Heart right ventricle (tissue), 16 donors: Measurements from ENCODE around the gene ECE2. TPM values are rescaled to one million over a fixed set of nuclear protein-coding genes. Genes with fewer than 3 reads are reported as not detected.
A peak's percentile ranks its signal among the peaks of the same experiment; 100 is the strongest.
"Not testable (repeated sequence)": the region's sequence is repeated elsewhere in the genome, so short reads cannot be mapped to it uniquely, and the experiment has no call there.

Experiments used
- ATAC-seq, 8 donors: fragments of 200-7000 bp; cut with Tn5 transposase; one replicate each; pipeline ENCODE4 v1.9.1; 2020; ENCODE audit warnings: mild to moderate bottlenecking in 8 of 8, moderate library complexity in 8 of 8, moderate number of reproducible peaks in 1 of 8
- DNase-seq, 2 donors: peaks; one replicate each; pipeline ENCODE4 v3.0.0-alpha.2; 2020
- H3K27ac ChIP-seq, 10 donors: fragments of 200-600 bp; sonication (generic) in 2 of 10; one replicate each; pipeline versions ENCODE4 v1.5.0 to v1.8.0; 2020 to 2022; ENCODE audit warnings: mild to moderate bottlenecking in 3 of 10
- H3K27me3 ChIP-seq, 7 donors: fragments of 200-600 bp; one replicate each; pipeline ENCODE4 v1.8.0; 2021 to 2022; ENCODE audit warnings: mild to moderate bottlenecking in 2 of 7
- H3K36me3 ChIP-seq, 9 donors: fragments of 200-600 bp; sonication (generic) in 1 of 9; one replicate each; pipeline versions ENCODE4 v1.5.0 to v1.8.0; 2020 to 2022; ENCODE audit warnings: mild to moderate bottlenecking in 2 of 9
- H3K4me1 ChIP-seq, 9 donors: fragments of 200-600 bp; sonication (generic) in 1 of 9; one replicate each; pipeline versions ENCODE4 v1.5.0 to v1.8.0; 2020 to 2022; ENCODE audit warnings: mild to moderate bottlenecking in 4 of 9
- H3K4me3 ChIP-seq, 10 donors: fragments of 200-600 bp; sonication (generic) in 2 of 10; one replicate each; pipeline versions ENCODE4 v1.5.0 to v1.8.0; 2020 to 2022; ENCODE audit warnings: mild to moderate bottlenecking in 7 of 10, moderate library complexity in 2 of 10
- H3K9me3 ChIP-seq, 11 donors: fragments of 200-600 bp in 10 of 11; sonication (generic) in 2 of 11; one replicate each; pipeline versions ENCODE4 v1.5.0 to v1.8.0; 2013 to 2022; ENCODE audit warnings: mild to moderate bottlenecking in 2 of 11, control low read depth in 1 of 11, moderate library complexity in 1 of 11
- WGBS, 2 donors: extraction: QIAGEN DNeasy Blood & Tissue Kit; methylation state at CpG; one replicate each; pipeline ENCODE4 v1.1.7; 2013; ENCODE audit warnings: inconsistent platforms in 1 of 2; 5-methylcytosine and 5-hydroxymethylcytosine counted together
- intact Hi-C, 10 donors: fragments of 100-400 bp; cut with DNase I; formaldehyde crosslinking; loops; one replicate each; pipeline versions ENCODE4 v1.11.1 to v1.14.2; 2022
- polyA plus RNA-seq, 2 donors: library from polyadenylated mRNA; stranded (reverse); fragments of 200-250 nt; gene quantifications; one replicate each; pipeline ENCODE4 v1.2.3, GENCODE V29; 2013
- total RNA-seq, 10 donors: library from RNA; stranded (reverse); fragmentation: NEBNext Ultra II Directional in 3 of 10; extraction: Animal tissue kit (Norgen Biotek cat#: 25700) in 3 of 10; gene quantifications; one replicate each; pipeline versions ENCODE4 v1.2.1 to v1.2.4, GENCODE V29; 2021 to 2023
- TF ChIP-seq, protein P1 (sequence below), 9 donors: fragments of 200-600 bp; sonication (generic) in 2 of 9; IDR thresholded peaks; one replicate each; pipeline versions ENCODE4 v1.5.0 to v1.8.0; 2021 to 2022; ENCODE audit warnings: antibody characterized with exemption in 9 of 9, mild to moderate bottlenecking in 5 of 9, moderate library complexity in 1 of 9
- donor health status: Arrhythmogenic right ventricular cardiomyopathy.
- donor health status: ischemic (EF 13 %, LVEDD 7.1; RV severe dilation, severe dysfunction).
- donor health status: healthy with polysubstance abuse.
- donor health status: DM: no; HTN: yes; CAD: no.
- donor health status: DM: no; HTN: no; CAD: no.
- donor health status: ischemic (EF 25% LVEDD 6.9; RV normal size, moderate dysfunction).
- donor health status: ischemic (EF 25% LVEDD 5.7; RV mildly dilated, moderate dysfunction).
- donor health status: healthy.
- donor health status: DM: yes; HTN: yes; CAD: no.
- donor health status: Ischemic cardiomyopathy.
- donor health status: ischemic (EF 35%, LVEDD 5.7; RV mildly dilated, moderate dysfunction).
- donor health status: nonischemic (EF 11% LVEDD 7.7; RV severe dilation, severe dysfunction).
- donor health status: DM: yes; HTN: yes; CAD: no.
- donor health status: PGD.
- donor health status: ischemic (EF 29% LVEDD 5.4; RV normal size, mild dysfunction).
- donor health status: nonischemic (EF 23%, LVEDD 6.1; RV moderate dilation, normal function).

ECE2 gene
- total and polyA plus RNA-seq, 12 donors: 0.20 to 0.28 TPM; not detected in 10

DNA sequence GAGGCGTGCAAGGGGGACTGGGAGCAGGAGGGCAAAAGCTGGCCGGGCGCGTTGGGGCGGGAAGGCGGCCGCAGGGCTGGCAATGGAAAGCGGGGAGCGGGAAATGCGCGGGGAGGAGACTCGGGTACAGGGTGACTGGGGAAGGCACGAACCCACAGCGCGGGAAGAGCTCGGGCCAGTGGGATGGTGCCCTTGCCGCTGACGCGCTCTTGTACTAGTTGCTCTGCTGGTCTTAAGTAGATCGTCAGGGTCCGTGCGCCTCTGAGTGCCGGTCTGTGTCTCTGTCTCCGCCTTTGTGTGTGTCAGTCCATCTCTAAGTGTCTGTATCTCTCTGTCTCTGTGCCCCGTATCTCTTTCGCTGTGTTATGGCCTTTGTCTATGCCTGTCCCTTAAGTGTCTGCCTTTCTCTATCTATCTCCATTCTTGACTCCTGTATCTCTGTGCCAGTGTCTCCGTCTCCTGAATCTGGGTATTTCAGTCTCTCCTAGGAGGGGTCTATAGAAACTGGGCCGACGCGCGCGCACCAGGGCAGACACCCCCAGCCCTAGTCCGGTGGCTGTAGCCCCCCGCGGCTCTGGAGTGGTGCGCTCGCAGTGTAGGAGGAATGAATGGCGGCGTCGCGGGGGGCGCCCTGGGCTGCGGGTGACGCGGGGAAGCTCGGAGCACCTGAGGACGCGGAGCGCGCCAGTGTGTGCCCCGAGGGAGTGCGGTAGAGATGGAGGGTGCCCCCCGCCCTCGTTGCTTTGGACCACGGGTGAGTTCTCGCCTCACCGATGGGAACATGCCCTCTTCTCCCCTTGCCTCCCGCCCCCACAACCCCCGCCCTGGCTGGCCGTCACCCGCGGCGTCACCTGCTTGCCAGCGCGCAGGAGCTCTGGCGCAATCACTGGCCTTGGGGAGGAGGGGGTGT is 13.7 kb upstream of the ECE2 start:
- Histone ChIP-seq H3K27ac (no peak overlapping the region), H3K9me3 (no peaks in the 10 kb centered on the region), H3K4me3 (peak overlapping the region; percentile 28 to 58 (median 53)), H3K27me3 (peaks cover 13 to 81% (median 75%) of the 10 kb centered on the region in 7 donors), H3K36me3 (no peaks in the 10 kb centered on the region), H3K4me1 (peaks cover 12 to 33% (median 26%) of the 10 kb centered on the region in 9 donors)
- DNase-seq (no peak), ATAC-seq (peak in 4 of 8 donors; percentile 12 to 37 (median 24))
- TF ChIP-seq, protein P1, sequence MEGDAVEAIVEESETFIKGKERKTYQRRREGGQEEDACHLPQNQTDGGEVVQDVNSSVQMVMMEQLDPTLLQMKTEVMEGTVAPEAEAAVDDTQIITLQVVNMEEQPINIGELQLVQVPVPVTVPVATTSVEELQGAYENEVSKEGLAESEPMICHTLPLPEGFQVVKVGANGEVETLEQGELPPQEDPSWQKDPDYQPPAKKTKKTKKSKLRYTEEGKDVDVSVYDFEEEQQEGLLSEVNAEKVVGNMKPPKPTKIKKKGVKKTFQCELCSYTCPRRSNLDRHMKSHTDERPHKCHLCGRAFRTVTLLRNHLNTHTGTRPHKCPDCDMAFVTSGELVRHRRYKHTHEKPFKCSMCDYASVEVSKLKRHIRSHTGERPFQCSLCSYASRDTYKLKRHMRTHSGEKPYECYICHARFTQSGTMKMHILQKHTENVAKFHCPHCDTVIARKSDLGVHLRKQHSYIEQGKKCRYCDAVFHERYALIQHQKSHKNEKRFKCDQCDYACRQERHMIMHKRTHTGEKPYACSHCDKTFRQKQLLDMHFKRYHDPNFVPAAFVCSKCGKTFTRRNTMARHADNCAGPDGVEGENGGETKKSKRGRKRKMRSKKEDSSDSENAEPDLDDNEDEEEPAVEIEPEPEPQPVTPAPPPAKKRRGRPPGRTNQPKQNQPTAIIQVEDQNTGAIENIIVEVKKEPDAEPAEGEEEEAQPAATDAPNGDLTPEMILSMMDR (IDR thresholded peaks at IDR 0.05): no peak
- WGBS, 2 donors: 1 to 3% methylated on average over 62 to 66 of the region's 66 CpGs
- intact Hi-C loops: no loop called here

DNA sequence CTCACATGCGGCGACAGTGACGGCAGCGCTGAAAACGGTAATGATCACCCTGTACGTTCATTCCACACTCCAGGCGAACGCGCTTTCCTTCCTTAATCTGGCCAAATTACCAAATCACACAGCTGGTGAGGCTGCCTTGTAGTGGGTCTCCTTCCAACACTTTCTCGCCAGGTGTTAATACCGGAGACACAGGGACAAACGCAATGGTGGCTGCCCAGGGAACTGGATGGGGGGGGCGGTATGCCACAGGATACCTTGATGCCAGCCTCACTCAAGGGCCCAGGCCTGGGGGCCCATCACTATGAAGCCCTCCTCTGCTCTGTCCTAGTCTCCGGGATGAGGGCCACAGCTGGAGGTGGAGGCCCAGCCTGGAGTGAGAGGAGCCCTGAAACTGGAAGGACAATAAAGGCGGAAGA is 13.1 kb upstream of the ECE2 start:
- H3K4me3 ChIP-seq: peak overlapping the region in 1 of 10 donors; percentile 58
- H3K27ac ChIP-seq: no peak overlapping the region
- peaks cover 13 to 82% (median 75%) of the 10 kb centered on the region in 7 donors for H3K27me3 ChIP-seq
- TF ChIP-seq, protein P1 (IDR thresholded peaks at IDR 0.05): no peak
- intact Hi-C loops: no loop called here
- peaks cover 12 to 33% (median 26%) of the 10 kb centered on the region in 9 donors for H3K4me1 ChIP-seq
- DNase-seq: no peak
- WGBS, 2 donors: 12 to 15% methylated on average over 15 of the region's 15 CpGs
- ATAC-seq: no peak
- no peaks in the 10 kb centered on the region for H3K9me3 ChIP-seq
- no peaks in the 10 kb centered on the region for H3K36me3 ChIP-seq

DNA sequence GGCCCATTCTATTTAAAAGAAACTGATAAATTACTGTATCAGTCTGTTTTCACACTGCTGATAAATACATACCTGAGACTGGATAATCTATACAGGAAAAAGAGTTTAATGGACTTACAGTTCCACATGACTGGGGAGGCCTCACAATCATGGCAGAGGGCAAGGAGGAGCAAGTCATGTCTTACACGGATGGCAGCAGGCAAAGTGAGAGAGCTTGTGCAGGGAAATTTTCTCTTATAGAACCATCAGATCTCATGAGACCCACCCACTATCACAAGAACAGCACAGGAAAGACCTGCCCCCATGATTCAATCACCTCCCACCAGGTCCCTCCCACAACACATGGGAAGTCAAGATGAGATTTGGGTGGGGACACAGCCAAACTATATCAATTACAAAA is 8.6 kb upstream of the ECE2 start:
- 78 to 82% methylated on average over 1 of the region's 1 CpG for WGBS, 2 donors
- H3K4me1 ChIP-seq, H3K27ac ChIP-seq, H3K36me3 ChIP-seq, H3K4me3 ChIP-seq, DNase-seq, H3K9me3 ChIP-seq, intact Hi-C loops, ATAC-seq: not testable (repeated sequence)
- H3K27me3 ChIP-seq: peaks cover 7 to 72% (median 63%) of the 10 kb centered on the region in 7 donors

DNA sequence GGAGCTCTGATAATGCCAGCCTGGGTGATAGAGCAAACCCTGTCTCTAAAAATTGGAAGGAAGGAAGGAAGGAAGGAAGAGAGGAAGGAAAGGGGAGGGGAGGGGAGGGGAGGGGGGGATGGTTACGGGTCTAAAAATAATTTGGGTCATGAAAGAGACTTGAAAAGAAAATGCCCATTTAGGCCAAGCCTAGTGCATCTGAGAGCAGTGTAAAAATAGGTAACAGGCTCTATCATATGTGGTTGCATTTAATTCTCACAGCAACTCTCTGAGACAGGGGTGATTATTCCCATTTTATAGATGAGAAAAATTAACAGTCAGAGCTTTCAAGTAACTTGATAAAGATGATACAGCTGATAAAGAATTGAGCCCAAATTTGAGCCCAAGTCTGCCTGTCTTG is 3.6 kb upstream of the ECE2 start:
- no peak overlapping the region for H3K27ac ChIP-seq
- no peak for DNase-seq
- 25 to 55% methylated on average over 1 of the region's 1 CpG for WGBS, 2 donors
- no peak for ATAC-seq
- intact Hi-C loops: no loop called here
- H3K9me3 ChIP-seq: no peaks in the 10 kb centered on the region
- H3K36me3 ChIP-seq: no peaks in the 10 kb centered on the region
- H3K4me3 ChIP-seq: no peak overlapping the region
- TF ChIP-seq, protein P1 (IDR thresholded peaks at IDR 0.05): no peak
- peaks cover 0 to 8% (median 0%) of the 10 kb centered on the region in 9 donors for H3K4me1 ChIP-seq
- peaks cover 10 to 70% (median 58%) of the 10 kb centered on the region in 7 donors for H3K27me3 ChIP-seq

DNA sequence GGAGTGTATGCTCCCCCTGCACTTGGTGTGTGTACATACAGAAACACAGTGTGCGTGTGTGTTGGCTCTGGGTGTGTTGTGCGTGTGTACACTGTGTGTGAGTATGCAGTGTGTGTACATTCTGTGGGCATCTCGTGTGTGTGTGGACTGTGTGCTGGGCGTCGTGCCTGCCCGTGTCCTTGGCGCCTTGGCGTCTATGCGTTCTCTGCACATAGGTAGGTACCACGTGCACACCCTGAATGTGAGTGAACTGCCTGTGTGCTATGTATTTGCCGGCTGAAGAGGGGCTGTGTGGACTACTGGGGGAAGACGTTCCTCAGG is 481 bp upstream of the ECE2 start:
- Histone ChIP-seq H3K4me3 (no peak overlapping the region), H3K4me1 (peaks cover 0 to 8% (median 0%) of the 10 kb centered on the region in 9 donors), H3K9me3 (no peaks in the 10 kb centered on the region), H3K27ac (no peak overlapping the region), H3K36me3 (no peaks in the 10 kb centered on the region), H3K27me3 (peaks cover 10 to 57% (median 48%) of the 10 kb centered on the region in 7 donors)
- DNase-seq: no peak
- TF ChIP-seq, protein P1 (IDR thresholded peaks at IDR 0.05): no peak
- ATAC-seq: no peak
- 64 to 68% methylated on average over 12 of the region's 12 CpGs for WGBS, 2 donors
- intact Hi-C loops: no loop called here
